ENCODE measurements around the gene RHNO1. TPM values are rescaled to one million over a fixed set of nuclear protein-coding genes. Genes with fewer than 3 reads are reported as not detected.

The RHNO1 gene
- total RNA-seq, 4 donors from 2014 or later: 5.8 to 23.0 (median 17.8) TPM

- no peak overlapping the region for H3K4me3 ChIP-seq
- peaks cover 0 to 16% (median 0%) of the 10 kb centered on the region in 3 donors for H3K36me3 ChIP-seq
- no peaks in the 10 kb centered on the region for H3K27me3 ChIP-seq
- H3K27ac ChIP-seq: no peak overlapping the region
- DNase-seq: no peak
- no peaks in the 10 kb centered on the region for H3K9me3 ChIP-seq
- H3K4me1 ChIP-seq: no peaks in the 10 kb centered on the region
- TF ChIP-seq POLR2A (IDR thresholded peaks at IDR 0.05): no peak
- TF ChIP-seq CTCF (IDR thresholded peaks at IDR 0.05): no peak
Measured at GRCh38 chr12:2912216-2912575, 35.2 kb downstream of the RHNO1 start.

GRCh38 chr12:2919249-2919648 is 42.2 kb downstream of the RHNO1 start:
- no peaks in the 10 kb centered on the region for H3K27me3 ChIP-seq

DNA sequence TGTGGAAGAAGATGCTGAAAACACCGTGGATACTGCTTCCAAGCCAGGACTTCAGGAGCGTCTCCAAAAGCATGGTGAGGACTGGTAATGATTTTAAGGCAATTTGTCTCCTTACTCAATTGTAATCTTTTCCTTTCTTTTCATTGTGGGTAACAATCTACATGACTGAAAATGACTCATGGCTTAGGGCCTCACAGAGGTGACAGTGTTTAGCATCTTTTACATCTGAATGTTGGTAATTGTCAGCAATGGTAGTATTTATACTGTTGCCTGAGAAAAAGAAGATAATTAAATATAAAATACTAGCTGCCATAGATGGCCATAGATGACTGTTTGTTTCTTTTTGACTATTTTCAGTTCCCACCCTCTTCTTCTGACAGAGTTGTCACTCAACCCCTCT is 45.3 kb downstream of the RHNO1 start:
- no peaks in the 10 kb centered on the region for H3K9me3 ChIP-seq
- H3K27me3 ChIP-seq: no peaks in the 10 kb centered on the region
- H3K36me3 ChIP-seq: peaks cover 0 to 53% (median 0%) of the 10 kb centered on the region in 3 donors
- TF ChIP-seq POLR2A (IDR thresholded peaks at IDR 0.05) (no peak), CTCF (IDR thresholded peaks at IDR 0.05) (no peak)
- H3K4me3 ChIP-seq: no peak overlapping the region
- DNase-seq: no peak
- H3K27ac ChIP-seq: no peak overlapping the region
- no peaks in the 10 kb centered on the region for H3K4me1 ChIP-seq

More at GRCh38 chr12:2919249-2919648, 42.2 kb downstream of the RHNO1 start:
- TF ChIP-seq POLR2A (IDR thresholded peaks at IDR 0.05): no peak
- TF ChIP-seq CTCF (IDR thresholded peaks at IDR 0.05): no peak
- Histone ChIP-seq H3K4me3 (no peak overlapping the region), H3K27ac (no peak overlapping the region), H3K4me1 (no peaks in the 10 kb centered on the region), H3K9me3 (no peaks in the 10 kb centered on the region), H3K36me3 (peaks cover 0 to 35% (median 0%) of the 10 kb centered on the region in 3 donors)
- DNase-seq: no peak

GRCh38 chr12:2923057-2923456 is 46.0 kb downstream of the RHNO1 start:
- no peak for DNase-seq
- Histone ChIP-seq H3K4me3 (no peak overlapping the region), H3K9me3 (no peaks in the 10 kb centered on the region)

GRCh38 chr12:2924019-2924418 is 47.0 kb downstream of the RHNO1 start:
- Histone ChIP-seq H3K4me1 (no peaks in the 10 kb centered on the region), H3K36me3 (peaks cover 0 to 53% (median 0%) of the 10 kb centered on the region in 3 donors), H3K27ac (no peak overlapping the region), H3K9me3 (no peaks in the 10 kb centered on the region), H3K27me3 (no peaks in the 10 kb centered on the region), H3K4me3 (no peak overlapping the region)
- TF ChIP-seq POLR2A (IDR thresholded peaks at IDR 0.05) (no peak), CTCF (IDR thresholded peaks at IDR 0.05) (no peak)
- DNase-seq: no peak

More at GRCh38 chr12:2923057-2923456, 46.0 kb downstream of the RHNO1 start:
- Histone ChIP-seq H3K36me3 (peaks cover 0 to 53% (median 0%) of the 10 kb centered on the region in 3 donors), H3K4me1 (no peaks in the 10 kb centered on the region), H3K27me3 (no peaks in the 10 kb centered on the region), H3K27ac (no peak overlapping the region)
- TF ChIP-seq CTCF (IDR thresholded peaks at IDR 0.05) (no peak), POLR2A (IDR thresholded peaks at IDR 0.05) (no peak)

Data from Peyer's patch (tissue), 4 donors.